SU-DHL-6 (cell line): ENCODE measurements around the gene POC1B.

Experiments used
- CTCF ChIP-seq: fragments of 200-600 bp; sonication (generic); IDR thresholded peaks from one replicate; pipeline ENCODE4 v1.5.1; 2017; ENCODE audit warnings: antibody characterized with exemption, mild to moderate bottlenecking, low read length, moderate library complexity; ENCODE audit not compliant: insufficient read depth, poor library complexity, severe bottlenecking
- EZH2phosphoT487 ChIP-seq: fragments of 200-600 bp; sonication (generic), shearing (Covaris generic); conservative IDR thresholded peaks from 2 replicates; pipeline ENCODE4 v1.6.1; 2018; ENCODE audit warnings: mild to moderate bottlenecking, antibody characterized with exemption, low read length, moderate library complexity, mixed read lengths

- TF ChIP-seq CTCF (no peak), EZH2phosphoT487 (no peak)
Observed at GRCh38 chr12:89484470-89484869, 41.4 kb downstream of the POC1B start.
